GM10266 (cell line): ENCODE results near the gene DUSP8.
A peak's percentile ranks its signal among the peaks of the same experiment; 100 is the strongest.

ENCODE experiments used
- DNase-seq: peaks from one replicate; pipeline ENCODE4 v3.0.0; 2012; ENCODE audit errors: extremely low spot score
- TF ChIP-seq, protein P1 (sequence below): IDR thresholded peaks from 2 replicates; pipeline ENCODE4 v1.5.1; 2012; ENCODE audit warnings: mild to moderate bottlenecking, low read depth; ENCODE audit not compliant: control insufficient read depth, insufficient read depth; ENCODE audit errors: missing control alignments

Gene DUSP8

DNA sequence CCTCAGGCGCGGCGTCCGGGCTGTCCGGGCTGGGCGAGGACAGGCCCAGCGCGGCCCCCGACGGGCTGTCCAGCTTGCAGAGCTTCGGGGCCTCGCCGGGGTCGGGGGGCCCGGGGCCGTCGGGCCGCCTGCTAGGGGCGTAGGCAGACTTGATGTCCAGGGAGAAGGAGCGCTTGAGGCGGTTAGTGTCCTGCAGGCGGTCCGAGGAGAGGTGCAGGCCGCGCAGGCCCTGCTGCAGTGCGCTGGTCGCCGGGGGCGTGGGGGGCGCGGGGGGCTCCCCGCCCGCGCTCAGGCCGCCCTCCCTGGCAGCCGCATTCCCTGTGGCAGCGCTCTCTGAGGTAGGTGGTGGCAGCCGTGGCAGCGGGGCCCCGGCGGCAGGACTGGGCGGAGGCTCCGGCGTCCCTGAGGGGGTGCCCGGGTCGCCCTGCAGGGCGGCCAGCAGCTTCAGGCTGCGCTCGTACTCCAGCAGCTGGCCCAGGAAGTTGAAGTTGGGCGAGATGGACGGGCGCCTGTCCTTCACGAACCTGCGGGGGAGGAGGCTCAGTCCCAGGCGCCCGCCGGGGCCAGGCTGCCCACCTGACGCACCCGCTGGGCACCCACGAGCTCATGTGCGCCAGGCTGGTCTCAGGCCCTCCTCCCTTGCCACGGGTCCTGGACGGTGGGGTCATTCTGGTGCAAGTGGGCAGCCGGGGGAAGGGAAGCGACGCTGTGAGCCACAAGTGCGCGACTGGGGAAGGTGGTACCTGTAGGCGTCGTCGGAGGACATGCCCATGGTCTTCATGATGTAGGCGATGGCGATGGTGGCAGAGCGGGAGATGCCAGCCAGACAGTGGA is 14.8 kb downstream of the DUSP8 start:
- no peak for DNase-seq
- TF ChIP-seq, protein P1, sequence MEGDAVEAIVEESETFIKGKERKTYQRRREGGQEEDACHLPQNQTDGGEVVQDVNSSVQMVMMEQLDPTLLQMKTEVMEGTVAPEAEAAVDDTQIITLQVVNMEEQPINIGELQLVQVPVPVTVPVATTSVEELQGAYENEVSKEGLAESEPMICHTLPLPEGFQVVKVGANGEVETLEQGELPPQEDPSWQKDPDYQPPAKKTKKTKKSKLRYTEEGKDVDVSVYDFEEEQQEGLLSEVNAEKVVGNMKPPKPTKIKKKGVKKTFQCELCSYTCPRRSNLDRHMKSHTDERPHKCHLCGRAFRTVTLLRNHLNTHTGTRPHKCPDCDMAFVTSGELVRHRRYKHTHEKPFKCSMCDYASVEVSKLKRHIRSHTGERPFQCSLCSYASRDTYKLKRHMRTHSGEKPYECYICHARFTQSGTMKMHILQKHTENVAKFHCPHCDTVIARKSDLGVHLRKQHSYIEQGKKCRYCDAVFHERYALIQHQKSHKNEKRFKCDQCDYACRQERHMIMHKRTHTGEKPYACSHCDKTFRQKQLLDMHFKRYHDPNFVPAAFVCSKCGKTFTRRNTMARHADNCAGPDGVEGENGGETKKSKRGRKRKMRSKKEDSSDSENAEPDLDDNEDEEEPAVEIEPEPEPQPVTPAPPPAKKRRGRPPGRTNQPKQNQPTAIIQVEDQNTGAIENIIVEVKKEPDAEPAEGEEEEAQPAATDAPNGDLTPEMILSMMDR: no peak

DNA sequence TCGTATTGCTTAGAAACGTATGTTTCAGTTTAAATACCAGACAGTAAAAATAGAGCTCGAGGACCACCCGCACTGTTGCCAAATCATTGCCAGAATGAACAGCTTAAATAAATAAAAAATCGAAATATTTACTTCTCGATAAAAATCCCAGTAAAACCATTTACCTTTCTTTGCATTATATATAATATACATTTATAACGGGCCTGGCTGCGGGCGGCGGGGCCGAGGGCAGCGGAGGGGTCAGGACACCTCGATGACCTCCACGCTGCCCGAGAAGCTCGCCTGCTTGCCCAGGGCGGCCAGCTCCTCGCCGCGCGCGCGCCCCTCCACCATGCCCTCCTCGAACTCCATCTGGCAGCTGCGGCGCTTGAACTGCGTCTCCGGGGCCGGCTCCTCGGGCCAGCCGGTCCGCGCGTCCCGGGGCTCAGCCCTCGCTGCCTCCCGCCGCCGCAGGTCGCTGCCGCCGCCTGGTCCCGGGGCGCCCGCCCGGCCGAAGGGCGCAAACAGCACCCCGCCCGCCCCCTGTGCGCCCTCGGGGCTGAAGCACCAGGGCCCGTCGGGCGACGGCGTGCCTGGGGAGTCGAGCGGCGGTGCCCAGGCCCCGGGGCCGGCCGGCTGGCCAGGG is 15.7 kb downstream of the DUSP8 start:
- DNase-seq: no peak
- TF ChIP-seq, protein P1: no peak

DNA sequence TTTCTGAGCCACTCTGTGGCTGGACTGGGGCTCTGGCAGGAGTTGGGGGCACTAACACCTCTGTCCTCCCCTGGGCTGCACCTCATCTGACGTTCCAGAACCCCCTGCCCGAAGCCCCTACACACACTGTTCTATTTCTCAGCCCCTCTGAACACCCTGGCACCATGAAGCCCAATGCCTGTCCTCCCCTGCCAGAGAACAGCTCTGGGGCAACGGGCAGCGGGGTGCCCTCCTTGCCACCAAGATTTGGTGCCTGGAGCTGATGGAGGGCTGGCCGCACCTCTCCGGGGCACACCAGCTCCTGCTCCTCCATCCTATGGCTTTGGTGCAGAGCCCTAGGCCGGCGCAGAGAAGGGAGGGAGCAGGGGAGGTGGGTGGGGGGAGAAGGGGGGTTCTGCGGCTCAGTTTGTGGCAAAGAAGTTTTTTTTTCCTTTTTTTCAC is 16.3 kb downstream of the DUSP8 start:
- TF ChIP-seq, protein P1: no peak

DNA sequence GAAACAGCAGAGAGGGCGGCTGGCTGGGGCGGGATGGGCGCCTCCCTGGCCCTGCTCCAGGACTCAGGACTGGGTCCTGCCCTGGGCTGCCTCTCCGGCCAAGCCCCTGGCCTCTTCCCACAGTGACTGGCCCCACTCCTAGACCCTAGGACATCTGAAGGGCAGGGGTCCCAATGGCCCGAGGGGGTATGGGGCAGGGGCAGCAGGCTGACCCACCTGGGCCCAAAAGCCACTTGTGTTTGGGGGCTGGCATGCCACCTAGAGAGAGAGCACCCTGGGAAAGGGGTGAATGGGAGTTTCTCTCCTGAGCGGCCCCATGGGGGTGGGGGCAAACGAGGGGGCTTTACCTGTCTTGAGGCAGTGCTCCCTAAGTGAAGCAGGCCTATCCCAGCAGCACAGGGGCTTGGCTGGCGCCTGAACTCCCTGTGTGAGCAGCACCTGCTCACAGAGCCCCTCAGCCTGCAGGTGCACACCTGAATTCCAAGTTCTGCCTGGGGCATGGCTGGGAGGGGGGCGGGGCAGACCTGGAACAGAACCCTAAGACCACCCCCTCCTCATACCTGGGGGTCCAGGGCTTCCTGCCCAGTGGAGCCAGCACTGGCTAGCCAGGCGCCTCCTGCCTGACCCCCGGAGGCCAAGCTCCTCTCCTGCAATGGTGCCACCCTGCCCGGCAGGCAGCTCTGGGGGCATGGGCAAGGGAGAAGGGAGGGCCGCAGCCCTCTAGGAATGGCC is 16.9 kb downstream of the DUSP8 start:
- no peak for DNase-seq
- TF ChIP-seq, protein P1: no peak

More for the DNA sequence above, 16.3 kb downstream of the DUSP8 start:
- DNase-seq: no peak

DNA sequence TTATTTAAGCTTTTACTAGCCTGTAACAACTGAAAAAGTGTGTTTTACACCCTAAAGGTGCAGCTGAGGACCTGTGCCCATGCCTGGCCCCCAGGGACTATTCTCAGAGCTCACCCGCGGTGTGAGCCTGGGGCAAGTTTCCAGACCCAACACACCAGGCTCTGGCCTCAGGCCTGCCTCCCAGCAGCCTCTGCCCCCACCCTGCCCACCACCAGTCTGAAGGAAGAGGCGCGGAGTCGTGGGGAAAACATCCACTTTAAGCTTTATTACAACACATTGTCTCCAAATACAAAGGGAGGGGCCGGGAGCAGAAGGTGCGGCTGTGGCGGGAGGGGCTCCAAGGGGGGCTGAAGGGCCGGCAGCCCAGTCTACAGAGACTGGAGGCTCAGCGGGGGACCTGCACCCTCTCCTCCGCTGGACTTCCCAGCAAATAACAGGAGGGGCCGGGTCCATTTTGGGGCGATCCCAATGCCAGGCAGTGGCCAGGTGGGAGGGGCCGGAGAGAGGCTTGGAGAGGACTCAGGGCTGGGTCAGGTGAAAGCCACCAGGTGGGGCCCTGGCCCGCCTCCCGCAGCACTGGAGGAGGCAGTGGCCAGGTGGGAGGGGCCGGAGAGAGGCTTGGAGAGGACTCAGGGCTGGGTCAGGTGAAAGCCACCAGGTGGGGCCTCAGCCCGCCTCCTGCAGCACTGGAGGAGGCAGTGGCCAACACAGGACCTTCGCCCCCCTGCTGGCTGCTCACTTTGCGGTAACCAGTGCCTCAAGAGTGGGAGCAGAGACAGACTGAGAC is 18.1 kb downstream of the DUSP8 start:
- no peak for DNase-seq
- TF ChIP-seq, protein P1: no peak

DNA sequence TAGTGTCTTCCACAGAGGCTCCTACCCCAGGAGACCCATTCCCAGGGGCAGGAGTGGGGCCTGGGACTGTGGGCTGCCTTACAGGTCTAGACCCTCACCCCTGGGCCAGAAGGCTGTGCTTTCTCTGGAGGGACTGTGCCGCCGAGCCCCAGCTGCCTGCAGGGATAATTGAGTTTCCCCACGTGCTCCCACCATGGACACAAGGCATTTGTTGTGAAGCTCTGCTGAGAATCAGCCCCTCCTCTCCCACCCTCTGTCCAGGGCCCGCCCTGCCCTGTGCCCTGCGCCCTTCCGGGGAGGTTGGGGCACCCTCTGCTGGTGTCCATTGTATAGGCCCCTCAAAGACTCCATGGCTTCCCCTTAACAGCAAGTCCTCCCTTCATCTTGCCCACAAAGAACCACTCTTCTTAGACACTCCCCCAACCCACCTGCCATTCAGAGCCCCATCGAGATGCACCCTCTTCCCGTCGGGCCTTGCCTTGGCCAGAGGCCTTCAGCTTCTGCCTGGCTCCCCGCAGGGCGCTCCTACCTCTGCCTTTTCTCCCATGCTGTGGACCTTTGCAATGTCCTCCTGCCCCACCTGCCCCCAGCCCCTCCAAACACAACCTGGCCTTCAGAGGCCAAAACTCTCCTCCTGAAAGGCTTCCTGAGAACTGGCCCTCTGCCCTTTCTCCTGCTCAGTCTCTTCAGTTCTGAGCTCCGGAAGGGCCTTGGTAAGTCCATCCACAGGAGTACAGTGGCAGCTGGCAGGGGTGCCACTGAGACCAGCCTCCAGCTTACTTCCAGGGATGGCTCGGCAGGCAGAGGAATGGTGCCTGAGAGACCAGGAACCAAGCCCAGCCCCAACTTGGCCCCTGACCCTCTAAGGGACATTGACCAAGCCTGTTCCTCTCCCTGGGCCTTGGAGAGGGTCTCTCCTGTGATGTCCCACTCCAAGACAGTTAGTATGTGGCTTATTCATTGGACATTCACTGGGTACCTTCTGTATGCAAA is 22.4 kb downstream of the DUSP8 start:
- no peak for DNase-seq
- TF ChIP-seq, protein P1: peak; percentile 31
